ENCODE results near the gene NAPG. TPM values are rescaled to one million over a fixed set of nuclear protein-coding genes. Genes with fewer than 3 reads are reported as not detected.
"Not testable (repeated sequence)": the region's sequence is repeated elsewhere in the genome, so short reads cannot be mapped to it uniquely, and the experiment has no call there.

NAPG gene
- total and polyA plus RNA-seq, 3 experiments from 2014 or later, result 10.1 to 29.6 (median 27.5) TPM

DNA sequence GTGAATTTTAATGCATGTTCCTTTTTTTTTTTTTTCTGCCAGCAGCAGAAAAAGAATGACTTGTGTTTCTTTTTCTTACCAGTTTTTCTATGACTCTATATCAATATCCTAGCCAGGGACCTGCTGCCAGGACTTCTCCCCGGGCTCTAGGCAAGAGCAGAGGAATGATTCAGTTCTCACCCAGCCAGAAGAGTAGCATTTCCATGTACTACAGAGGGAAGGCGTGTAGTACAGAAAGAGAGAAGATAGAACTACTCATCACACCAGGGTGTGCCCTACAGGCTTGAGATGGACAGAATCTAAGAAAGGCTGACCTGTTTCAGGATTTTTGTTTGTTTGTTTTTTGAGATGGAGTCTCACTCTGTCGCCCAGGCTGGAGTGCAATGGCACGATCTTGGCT is 70.1 kb downstream of the NAPG start:
- H3K36me3 Mint-ChIP-seq; H3K4me3 Mint-ChIP-seq; H3K27ac Mint-ChIP-seq; H3K4me1 ChIP-seq (ENCODE audit: insufficient read depth, low read length); H3K4me1 Mint-ChIP-seq; DNase-seq; H3K36me3 ChIP-seq (ENCODE audit: insufficient read depth, low read length); H3K27me3 ChIP-seq (ENCODE audit: insufficient read depth, low read length, poor library complexity, severe bottlenecking); CTCF ChIA-PET; H3K27ac ChIP-seq (ENCODE audit: low read depth, low read length); H3K4me3 ChIP-seq (ENCODE audit: low read length); H3K27me3 Mint-ChIP-seq; POLR2A ChIA-PET; H3K9me3 ChIP-seq (ENCODE audit: low read length): not testable (repeated sequence)
- peaks cover 0 to 10% (median 2%) of the 10 kb centered on the region in 5 donors for H3K9me3 Mint-ChIP-seq

DNA sequence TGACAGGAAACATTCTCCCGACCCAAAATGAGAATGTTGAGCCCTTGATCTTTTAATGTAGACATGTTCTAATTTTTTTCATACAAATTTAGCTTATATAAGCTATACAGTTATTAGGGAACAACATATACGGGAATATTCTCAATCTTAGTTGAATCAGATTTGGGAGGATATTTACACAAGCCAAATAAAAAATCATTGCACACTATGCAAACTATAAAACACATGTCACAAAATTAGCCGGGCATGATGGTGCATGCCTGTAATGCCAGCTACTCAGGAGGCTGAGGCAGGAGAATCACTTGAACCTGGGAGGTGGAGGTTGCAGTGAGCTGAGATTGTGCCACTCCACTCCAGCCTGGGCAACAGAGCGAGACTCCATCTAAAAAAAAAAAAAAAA is 71.9 kb downstream of the NAPG start:
- H3K27me3 Mint-ChIP-seq; H3K36me3 ChIP-seq (ENCODE audit: insufficient read depth, low read length); H3K27me3 ChIP-seq (ENCODE audit: insufficient read depth, low read length, poor library complexity, severe bottlenecking); H3K4me1 ChIP-seq (ENCODE audit: insufficient read depth, low read length); H3K36me3 Mint-ChIP-seq; DNase-seq; H3K27ac Mint-ChIP-seq; H3K4me3 Mint-ChIP-seq; H3K4me3 ChIP-seq (ENCODE audit: low read length); H3K9me3 ChIP-seq (ENCODE audit: low read length); H3K27ac ChIP-seq (ENCODE audit: low read depth, low read length); CTCF ChIA-PET; H3K4me1 Mint-ChIP-seq; POLR2A ChIA-PET: not testable (repeated sequence)
- peaks cover 3 to 10% (median 4%) of the 10 kb centered on the region in 5 donors for H3K9me3 Mint-ChIP-seq

- DNase-seq; H3K4me1 Mint-ChIP-seq; H3K27me3 Mint-ChIP-seq; POLR2A ChIA-PET; H3K27me3 ChIP-seq (ENCODE audit: insufficient read depth, low read length, poor library complexity, severe bottlenecking); H3K4me3 Mint-ChIP-seq; H3K27ac Mint-ChIP-seq; H3K9me3 ChIP-seq (ENCODE audit: low read length); H3K36me3 Mint-ChIP-seq; H3K36me3 ChIP-seq (ENCODE audit: insufficient read depth, low read length); H3K27ac ChIP-seq (ENCODE audit: low read depth, low read length); H3K4me3 ChIP-seq (ENCODE audit: low read length); CTCF ChIA-PET; H3K4me1 ChIP-seq (ENCODE audit: insufficient read depth, low read length): not testable (repeated sequence)
- peaks cover 0 to 17% (median 10%) of the 10 kb centered on the region in 5 donors for H3K9me3 Mint-ChIP-seq
These were observed 74.9 kb downstream of the NAPG start for GRCh38 chr18:10600701-10601100.

Other genes starting within 250 kb of the NAPG start
- gene APCDD1, start 71.4 kb upstream of the NAPG start, total RNA-seq, result not detected
- not detected for gene APCDD1, start 71.4 kb upstream of the NAPG start, polyA plus RNA-seq

Data from CD8-positive, alpha-beta memory T cell (primary cell).